ENCODE results near the gene SZRD1. TPM values are rescaled to one million over a fixed set of nuclear protein-coding genes. Genes with fewer than 3 reads are reported as not detected.

SZRD1 gene
- total RNA-seq, 1 donor from 2014 or later, result 110 TPM

DNA sequence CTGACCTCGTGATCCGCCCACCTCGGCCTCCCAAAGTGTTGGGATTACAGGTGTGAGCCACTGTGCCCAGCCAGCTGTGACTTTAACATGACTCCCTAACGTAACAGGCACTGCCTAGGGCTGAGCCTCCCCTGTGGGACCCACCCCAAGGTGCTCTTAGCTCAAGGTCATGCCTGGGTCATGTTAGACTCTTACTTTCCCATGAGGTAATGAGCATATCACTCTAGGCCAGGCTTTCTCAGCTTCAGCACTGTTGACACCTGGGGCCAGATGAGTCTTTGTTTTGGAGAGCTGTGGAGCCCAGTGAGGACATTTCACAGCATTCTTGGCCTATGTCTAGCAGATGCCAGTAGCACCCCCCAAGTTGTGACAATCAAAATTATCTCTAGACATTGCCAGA is 78.0 kb downstream of the SZRD1 start:
- peaks cover 72% of the 10 kb centered on the region for H3K36me3 ChIP-seq
- H3K4me3 ChIP-seq, result no peak overlapping the region
- no peaks in the 10 kb centered on the region for H3K27me3 ChIP-seq
- H3K9me3 ChIP-seq, result no peaks in the 10 kb centered on the region
- peak overlapping the region; percentile 48 for H3K27ac ChIP-seq
- DNase-seq, result no peak
- ATAC-seq, result no peak
- TF ChIP-seq, protein P1, sequence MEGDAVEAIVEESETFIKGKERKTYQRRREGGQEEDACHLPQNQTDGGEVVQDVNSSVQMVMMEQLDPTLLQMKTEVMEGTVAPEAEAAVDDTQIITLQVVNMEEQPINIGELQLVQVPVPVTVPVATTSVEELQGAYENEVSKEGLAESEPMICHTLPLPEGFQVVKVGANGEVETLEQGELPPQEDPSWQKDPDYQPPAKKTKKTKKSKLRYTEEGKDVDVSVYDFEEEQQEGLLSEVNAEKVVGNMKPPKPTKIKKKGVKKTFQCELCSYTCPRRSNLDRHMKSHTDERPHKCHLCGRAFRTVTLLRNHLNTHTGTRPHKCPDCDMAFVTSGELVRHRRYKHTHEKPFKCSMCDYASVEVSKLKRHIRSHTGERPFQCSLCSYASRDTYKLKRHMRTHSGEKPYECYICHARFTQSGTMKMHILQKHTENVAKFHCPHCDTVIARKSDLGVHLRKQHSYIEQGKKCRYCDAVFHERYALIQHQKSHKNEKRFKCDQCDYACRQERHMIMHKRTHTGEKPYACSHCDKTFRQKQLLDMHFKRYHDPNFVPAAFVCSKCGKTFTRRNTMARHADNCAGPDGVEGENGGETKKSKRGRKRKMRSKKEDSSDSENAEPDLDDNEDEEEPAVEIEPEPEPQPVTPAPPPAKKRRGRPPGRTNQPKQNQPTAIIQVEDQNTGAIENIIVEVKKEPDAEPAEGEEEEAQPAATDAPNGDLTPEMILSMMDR (IDR thresholded peaks at IDR 0.05), result no peak
- intact Hi-C loops (cut with DNase I), result no loop called here
- H3K4me1 ChIP-seq, result peaks cover 22% of the 10 kb centered on the region

DNA sequence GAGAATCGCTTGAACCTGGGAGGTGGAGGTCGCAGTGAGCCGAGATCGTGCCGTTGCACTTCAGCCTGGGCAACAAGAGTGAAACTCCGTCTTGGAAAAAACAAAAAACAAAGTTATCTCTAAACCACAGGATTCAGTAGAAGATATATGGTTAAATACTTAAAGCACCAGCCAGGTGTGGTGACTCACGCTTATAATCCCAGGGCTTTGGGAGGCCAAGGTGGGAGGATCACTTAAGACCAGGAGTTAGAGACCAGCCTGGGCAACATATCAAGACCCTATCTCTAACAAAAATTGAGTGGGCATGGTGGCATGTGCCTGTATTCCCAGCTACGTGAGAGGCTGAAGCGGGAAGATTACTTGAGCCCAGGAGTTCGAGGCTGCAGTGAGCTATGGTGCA is 79.1 kb downstream of the SZRD1 start:
- Histone ChIP-seq H3K4me3 (no peak overlapping the region), H3K36me3 (peaks cover 83% of the 10 kb centered on the region), H3K9me3 (no peaks in the 10 kb centered on the region), H3K27me3 (no peaks in the 10 kb centered on the region), H3K27ac (no peak overlapping the region), H3K4me1 (peaks cover 22% of the 10 kb centered on the region)
- DNase-seq (no peak), ATAC-seq (no peak)
- TF ChIP-seq, protein P1 (IDR thresholded peaks at IDR 0.05), result no peak
- intact Hi-C loops (cut with DNase I), result no loop called here

DNA sequence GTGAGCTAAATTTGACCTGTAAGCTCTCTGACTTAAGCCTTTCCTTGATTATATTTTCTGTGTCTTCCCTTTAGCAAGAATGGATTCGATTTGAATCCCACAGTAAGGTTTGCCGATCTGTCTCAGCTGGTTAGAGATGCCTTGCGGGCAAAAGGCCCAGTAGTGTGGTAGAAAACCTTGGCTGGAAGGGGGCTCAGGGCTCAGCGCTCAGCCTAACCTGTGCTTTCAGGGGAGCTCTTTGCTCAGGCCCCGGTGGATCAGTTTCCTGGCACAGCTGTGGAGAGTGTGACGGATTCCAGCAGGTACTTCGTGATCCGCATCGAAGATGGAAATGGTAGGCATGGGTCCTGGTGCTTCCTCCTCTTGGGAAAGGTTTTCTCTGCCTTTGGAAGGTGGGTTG is 80.6 kb downstream of the SZRD1 start:
- Histone ChIP-seq H3K27me3 (no peaks in the 10 kb centered on the region), H3K36me3 (peaks cover 95% of the 10 kb centered on the region), H3K9me3 (no peaks in the 10 kb centered on the region), H3K4me3 (no peak overlapping the region), H3K27ac (no peak overlapping the region), H3K4me1 (peaks cover 10% of the 10 kb centered on the region)
- TF ChIP-seq, protein P1 (IDR thresholded peaks at IDR 0.05), result no peak
- intact Hi-C loops (cut with DNase I), result no loop called here
- peak; percentile 23 for DNase-seq
- ATAC-seq, result no peak

Other genes starting within 250 kb of the SZRD1 start
- 44.8 TPM for gene EPHA2, start 211.2 kb upstream of the SZRD1 start, total RNA-seq
- 11.9 TPM for gene ARHGEF19, start 154.6 kb upstream of the SZRD1 start, total RNA-seq
- gene CPLANE2, start 130.1 kb upstream of the SZRD1 start, total RNA-seq, result 11.7 TPM
- gene FBXO42, start 14.8 kb upstream of the SZRD1 start, total RNA-seq, result 21.0 TPM
- not detected for gene SPATA21, start 70.2 kb downstream of the SZRD1 start, total RNA-seq
- gene NECAP2, start 73.5 kb downstream of the SZRD1 start, total RNA-seq, result 78.1 TPM
- gene RNU1-1, start 147.0 kb downstream of the SZRD1 start, total RNA-seq, result 6,622 TPM
- 31.2 TPM for gene NBPF1, start 246.3 kb downstream of the SZRD1 start, total RNA-seq